Lower leg skin (tissue), 4 donors: ENCODE measurements around the gene MTHFD2L. TPM values are rescaled to one million over a fixed set of nuclear protein-coding genes. Genes with fewer than 3 reads are reported as not detected.

Source experiments
- DNase-seq, 2 donors: peaks; one replicate each; pipeline ENCODE4 v3.0.0-alpha.2; 2019; ENCODE audit warnings: low spot score in 2 of 2
- H3K4me3 ChIP-seq: fragments of 200-600 bp; sonication (generic); 2 replicates; pipeline ENCODE4 v1.5.1; 2017; ENCODE audit warnings: mild to moderate bottlenecking, low read depth; ENCODE audit not compliant: poor library complexity, severe bottlenecking
- POLR2A ChIP-seq, 2 donors: fragments of 450-650 bp; IDR thresholded peaks; one replicate each; pipeline ENCODE4 v1.6.1; 2016 to 2017; ENCODE audit warnings: antibody characterized with exemption in 2 of 2, mild to moderate bottlenecking in 1 of 2, moderate library complexity in 1 of 2
- WGBS, 2 donors: methylation state at CpG; one replicate each; pipeline ENCODE4 v1.1.5; 2018; 5-methylcytosine and 5-hydroxymethylcytosine counted together
- intact Hi-C: fragments of 100-400 bp; cut with DNase I; formaldehyde crosslinking; loops from one replicate; pipeline ENCODE4 v1.15.0; 2023; ENCODE audit warnings: low total_unique reads
- total RNA-seq, 4 donors: library from RNA; depleted of rRNA; stranded (reverse); fragments of >200 nt; gene quantifications; one replicate each; pipeline ENCODE4 v1.1.0, GENCODE V29; 2016
- TF ChIP-seq, protein P1 (sequence below), 3 donors: fragments of 450-650 bp; IDR thresholded peaks; one replicate each; pipeline ENCODE4 v1.5.1; 2016; ENCODE audit warnings: antibody characterized with exemption in 3 of 3, mild to moderate bottlenecking in 3 of 3, moderate library complexity in 2 of 3

The MTHFD2L gene
- total RNA-seq, 4 donors from 2014 or later = 3.5 to 16.2 (median 10.9) TPM

DNA sequence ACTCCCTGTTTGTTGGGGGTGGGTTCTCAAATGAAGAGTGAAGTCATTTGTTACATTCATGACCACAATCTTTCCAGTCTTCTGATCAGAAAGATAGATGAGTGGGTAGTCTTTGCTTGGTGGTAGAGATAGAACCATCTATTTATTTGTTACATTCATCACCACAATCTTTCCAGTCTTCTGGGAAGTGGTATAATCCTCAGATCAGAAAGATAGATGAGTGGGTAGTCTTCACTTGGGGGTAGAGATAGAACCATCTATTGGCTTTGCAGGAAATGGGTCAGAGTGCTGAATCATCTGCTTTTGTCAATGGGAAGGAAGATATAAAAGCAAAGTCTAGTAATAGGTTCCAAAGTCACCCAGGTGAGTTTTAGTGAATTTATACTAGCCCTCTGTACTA is 86.1 kb downstream of the MTHFD2L start:
- DNase-seq = no peak
- TF ChIP-seq, protein P1, sequence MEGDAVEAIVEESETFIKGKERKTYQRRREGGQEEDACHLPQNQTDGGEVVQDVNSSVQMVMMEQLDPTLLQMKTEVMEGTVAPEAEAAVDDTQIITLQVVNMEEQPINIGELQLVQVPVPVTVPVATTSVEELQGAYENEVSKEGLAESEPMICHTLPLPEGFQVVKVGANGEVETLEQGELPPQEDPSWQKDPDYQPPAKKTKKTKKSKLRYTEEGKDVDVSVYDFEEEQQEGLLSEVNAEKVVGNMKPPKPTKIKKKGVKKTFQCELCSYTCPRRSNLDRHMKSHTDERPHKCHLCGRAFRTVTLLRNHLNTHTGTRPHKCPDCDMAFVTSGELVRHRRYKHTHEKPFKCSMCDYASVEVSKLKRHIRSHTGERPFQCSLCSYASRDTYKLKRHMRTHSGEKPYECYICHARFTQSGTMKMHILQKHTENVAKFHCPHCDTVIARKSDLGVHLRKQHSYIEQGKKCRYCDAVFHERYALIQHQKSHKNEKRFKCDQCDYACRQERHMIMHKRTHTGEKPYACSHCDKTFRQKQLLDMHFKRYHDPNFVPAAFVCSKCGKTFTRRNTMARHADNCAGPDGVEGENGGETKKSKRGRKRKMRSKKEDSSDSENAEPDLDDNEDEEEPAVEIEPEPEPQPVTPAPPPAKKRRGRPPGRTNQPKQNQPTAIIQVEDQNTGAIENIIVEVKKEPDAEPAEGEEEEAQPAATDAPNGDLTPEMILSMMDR (IDR thresholded peaks at IDR 0.05) = no peak
- intact Hi-C loops = no loop called here
- H3K4me3 ChIP-seq = no peak overlapping the region

DNA sequence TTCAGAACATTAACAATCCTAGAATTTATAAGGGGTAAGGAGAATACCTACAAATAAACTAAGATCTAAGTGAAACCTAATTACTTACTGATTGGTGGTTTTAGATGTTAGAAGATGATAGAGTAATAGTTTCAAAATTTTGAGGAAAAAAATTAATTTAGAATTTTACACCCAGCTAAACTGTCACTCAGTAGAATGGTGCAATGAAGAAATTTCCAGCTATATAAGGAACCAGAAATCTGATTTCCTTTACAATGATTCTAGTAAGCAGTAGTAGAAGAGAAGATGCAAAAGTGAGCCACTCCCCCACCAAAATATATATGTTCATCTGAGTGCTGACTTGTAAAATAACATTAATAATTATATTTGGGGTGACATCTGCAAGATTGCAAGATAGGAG is 95.0 kb downstream of the MTHFD2L start:
- intact Hi-C loops = loop anchor here (5.0 kb wide), 1 partner anchor 919 kb away; no protein-coding TSS in a partner anchor
- no peak for TF ChIP-seq POLR2A (IDR thresholded peaks at IDR 0.05)
- TF ChIP-seq, protein P1 (IDR thresholded peaks at IDR 0.05) = no peak
- DNase-seq = no peak
- no peak overlapping the region for H3K4me3 ChIP-seq

DNA sequence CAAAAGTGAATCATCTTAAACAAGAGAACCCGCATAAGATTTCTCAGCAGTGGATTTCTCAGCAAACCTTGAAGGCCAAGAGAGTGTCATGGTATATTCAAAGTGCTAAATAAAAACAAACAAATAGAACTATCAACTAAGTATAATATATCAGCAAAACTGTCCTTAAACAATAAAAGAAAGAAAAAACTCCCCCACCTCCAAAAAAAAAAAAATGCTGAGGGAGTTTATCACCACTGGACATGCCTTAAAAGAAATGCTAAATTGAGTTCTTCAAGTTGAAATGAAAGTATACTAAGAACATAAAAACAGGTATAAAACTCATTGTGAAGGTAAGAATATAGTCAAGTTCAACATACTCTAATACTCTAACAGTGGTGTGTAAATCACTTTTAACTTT is 96.5 kb downstream of the MTHFD2L start:
- DNase-seq = no peak
- WGBS, 2 donors = 100% methylated on average over 1 of the region's 1 CpG
- TF ChIP-seq, protein P1 (IDR thresholded peaks at IDR 0.05) = no peak
- TF ChIP-seq POLR2A (IDR thresholded peaks at IDR 0.05) = no peak
- intact Hi-C loops = loop anchor here (5.0 kb wide), 1 partner anchor 918 kb away; no protein-coding TSS in a partner anchor
- H3K4me3 ChIP-seq = no peak overlapping the region

DNA sequence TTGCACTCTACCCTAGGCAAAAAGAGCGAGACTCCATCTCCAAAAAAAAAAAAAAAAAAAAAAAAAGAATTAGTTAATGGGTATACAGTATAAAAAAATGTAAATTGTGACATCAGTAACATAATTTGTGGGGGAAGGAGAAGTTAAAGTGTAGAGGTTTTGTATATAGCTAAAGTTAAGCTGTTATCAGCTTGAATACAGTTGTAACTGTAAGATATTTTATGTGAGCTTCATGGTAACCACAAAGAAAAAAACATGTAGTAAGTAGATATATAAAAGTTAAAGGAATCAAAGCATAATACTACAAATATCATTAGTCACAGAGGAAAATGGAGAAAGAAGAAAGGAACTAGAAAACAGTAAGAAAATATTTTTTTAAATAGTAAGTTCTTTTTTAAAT is 97.2 kb downstream of the MTHFD2L start:
- intact Hi-C loops = no loop called here
- DNase-seq = no peak
- H3K4me3 ChIP-seq = no peak overlapping the region
- 85 to 92% methylated on average over 1 of the region's 1 CpG for WGBS, 2 donors
- TF ChIP-seq, protein P1 (IDR thresholded peaks at IDR 0.05) = no peak
- no peak for TF ChIP-seq POLR2A (IDR thresholded peaks at IDR 0.05)

DNA sequence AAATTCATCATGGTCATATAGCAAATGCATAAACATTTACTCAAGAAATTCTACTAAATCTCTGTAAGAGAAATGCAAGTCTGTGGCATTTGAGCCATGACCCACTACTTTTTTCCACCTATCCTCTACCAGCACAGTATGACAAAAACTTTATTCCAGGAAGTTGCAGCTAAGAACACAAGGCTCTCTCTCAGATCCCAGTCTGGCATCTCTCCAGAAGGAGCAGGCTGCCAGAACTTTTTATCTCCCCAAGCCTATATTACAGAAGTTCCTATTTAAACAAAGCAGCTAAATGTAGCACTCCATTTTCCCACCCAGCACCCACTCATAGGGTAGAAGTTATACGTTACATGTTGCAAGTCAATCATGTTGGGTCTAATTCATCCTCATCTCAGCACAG is 101.0 kb downstream of the MTHFD2L start:
- no peak for DNase-seq
- intact Hi-C loops = no loop called here
- TF ChIP-seq, protein P1 (IDR thresholded peaks at IDR 0.05) = no peak
- no peak for TF ChIP-seq POLR2A (IDR thresholded peaks at IDR 0.05)
- WGBS, 2 donors = 55 to 87% methylated on average over 1 of the region's 1 CpG
- H3K4me3 ChIP-seq = no peak overlapping the region

DNA sequence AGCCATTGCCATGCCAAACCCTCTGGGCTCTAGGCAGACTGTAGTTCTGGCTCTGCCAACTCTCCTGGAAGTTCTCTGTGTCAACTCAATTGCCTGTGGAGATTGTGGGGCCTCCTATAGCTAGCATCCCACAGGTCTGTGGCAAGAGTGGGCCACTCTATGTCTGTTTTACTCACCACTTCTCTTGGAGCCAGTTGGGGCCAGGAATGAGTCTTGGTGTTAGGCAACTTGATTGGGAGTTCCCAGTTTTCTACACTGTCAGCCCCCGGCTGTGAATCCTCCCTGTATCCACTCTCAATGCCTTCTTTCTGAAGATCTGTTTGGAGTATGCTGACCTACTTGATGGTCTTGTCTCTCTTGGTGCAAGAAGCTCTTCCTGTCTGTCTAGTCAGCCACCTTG is 102.1 kb downstream of the MTHFD2L start:
- no peak for DNase-seq
- TF ChIP-seq POLR2A (IDR thresholded peaks at IDR 0.05) = no peak
- TF ChIP-seq, protein P1 (IDR thresholded peaks at IDR 0.05) = no peak

More for the DNA sequence above, 102.1 kb downstream of the MTHFD2L start:
- intact Hi-C loops = no loop called here
- WGBS, 2 donors = 91 to 93% methylated on average over 1 of the region's 1 CpG
- no peak overlapping the region for H3K4me3 ChIP-seq
